ENCODE results near the gene LRRC8C. TPM values are rescaled to one million over a fixed set of nuclear protein-coding genes. Genes with fewer than 3 reads are reported as not detected.

The LRRC8C gene
- total and polyA plus RNA-seq, 10 of the 15 experiments (the other 5 are each of a cell fraction or from before 2014, with no cell fraction given) = 2.3 to 16.3 (median 10.8) TPM

- TF ChIP-seq TAF1 (IDR thresholded peaks at IDR 0.05; ENCODE audit: borderline replicate concordance, low read depth, low read length) = no peak
- no peak for TF ChIP-seq HCFC1 (IDR thresholded peaks at IDR 0.05; ENCODE audit: low read length)
- peak; percentile 93 for TF ChIP-seq MYB (IDR thresholded peaks at IDR 0.05; ENCODE audit: borderline replicate concordance, low read depth, low read length)
- TF ChIP-seq E2F4 (IDR thresholded peaks at IDR 0.05; ENCODE audit: low read depth, low read length) = no peak
- TF ChIP-seq NR2C2 (IDR thresholded peaks at IDR 0.05; ENCODE audit: borderline replicate concordance, control insufficient read depth, insufficient read length, low read depth) = no peak
- TF ChIP-seq IRF4 (IDR thresholded peaks at IDR 0.05; ENCODE audit: low read depth, low read length) = peak; percentile 82
- TF ChIP-seq EP300 (IDR thresholded peaks at IDR 0.05; ENCODE audit: borderline replicate concordance in 1 of 2, control insufficient read depth in 1 of 2, low read depth in 2 of 2, low read length in 2 of 2) = peak; percentile 89 to 91
- TF ChIP-seq POLR2AphosphoS2 (IDR thresholded peaks at IDR 0.05; ENCODE audit: low read depth, low read length) = no peak
- no peak for TF ChIP-seq NFXL1 (IDR thresholded peaks at IDR 0.05; ENCODE audit: borderline replicate concordance)
- TF ChIP-seq MAX (IDR thresholded peaks at IDR 0.05; ENCODE audit: low read depth, low read length) = no peak
- TF ChIP-seq ZNF217 (IDR thresholded peaks at IDR 0.05) = no peak
- TF ChIP-seq BCLAF1 (IDR thresholded peaks at IDR 0.05) = no peak
- TF ChIP-seq IKZF2 (IDR thresholded peaks at IDR 0.05) = peak; percentile 95
- no peak for TF ChIP-seq YY1 (IDR thresholded peaks at IDR 0.05; ENCODE audit: low read depth, low read length)
- peak in 1 of 2 experiments; percentile 70; a peak in 1 of 4 replicates for TF ChIP-seq SRF (IDR thresholded peaks at IDR 0.05; ENCODE audit: low read depth in 2 of 2, low read length in 2 of 2)
- TF ChIP-seq TCF3 (IDR thresholded peaks at IDR 0.05; ENCODE audit: borderline replicate concordance, insufficient read depth, low read depth, low read length) = no peak
- peak; percentile 61 for TF ChIP-seq SKIL (IDR thresholded peaks at IDR 0.05; ENCODE audit: low read depth, poor library complexity, severe bottlenecking)
- 0 out of 2 replicates have a peak, but pooled peaks have one; percentile 51 for TF ChIP-seq PML (IDR thresholded peaks at IDR 0.05; ENCODE audit: low read length)
- no peak for TF ChIP-seq NFYA (IDR thresholded peaks at IDR 0.05; ENCODE audit: borderline replicate concordance, low read depth, low read length)
- TF ChIP-seq ZNF24 (IDR thresholded peaks at IDR 0.05) = no peak
- no peak for TF ChIP-seq RFX5 (IDR thresholded peaks at IDR 0.05; ENCODE audit: low read depth, low read length)
- no peak for TF ChIP-seq SMAD5 (IDR thresholded peaks at IDR 0.05; ENCODE audit: low read depth)
- no peak for TF ChIP-seq NRF1 (conservative IDR thresholded peaks at IDR 0.05; ENCODE audit: low read depth, low read length)
- TF ChIP-seq SREBF1 (IDR thresholded peaks at IDR 0.05; ENCODE audit: low read length) = no peak
- peak; percentile 89 for TF ChIP-seq BCL11A (IDR thresholded peaks at IDR 0.05; ENCODE audit: low read depth, low read length)
Measured at GRCh38 chr1:89692601-89693521, 59.9 kb downstream of the LRRC8C start (continued).
